ENCODE measurements around the gene YBX3.

DNA sequence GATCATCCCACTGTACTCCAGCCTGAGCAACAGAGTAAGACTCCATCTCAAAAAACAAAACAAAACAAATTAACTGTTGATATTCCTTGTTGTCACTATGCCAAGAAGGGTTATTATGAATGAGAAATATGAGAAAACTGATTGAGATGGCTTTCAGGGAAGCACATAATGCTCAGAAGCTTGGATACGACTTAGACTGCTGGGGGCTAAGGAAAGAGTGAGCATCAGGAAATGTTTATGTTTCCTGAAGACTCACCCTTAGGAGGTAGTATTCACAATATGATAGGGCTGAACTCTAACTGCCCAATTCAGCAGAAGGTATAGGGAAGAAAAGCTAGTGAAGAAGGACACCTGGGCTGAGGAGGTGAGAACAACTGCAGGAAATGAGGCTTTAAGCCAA lies 55.5 kb downstream of the YBX3 start:
- TF ChIP-seq, protein P1, sequence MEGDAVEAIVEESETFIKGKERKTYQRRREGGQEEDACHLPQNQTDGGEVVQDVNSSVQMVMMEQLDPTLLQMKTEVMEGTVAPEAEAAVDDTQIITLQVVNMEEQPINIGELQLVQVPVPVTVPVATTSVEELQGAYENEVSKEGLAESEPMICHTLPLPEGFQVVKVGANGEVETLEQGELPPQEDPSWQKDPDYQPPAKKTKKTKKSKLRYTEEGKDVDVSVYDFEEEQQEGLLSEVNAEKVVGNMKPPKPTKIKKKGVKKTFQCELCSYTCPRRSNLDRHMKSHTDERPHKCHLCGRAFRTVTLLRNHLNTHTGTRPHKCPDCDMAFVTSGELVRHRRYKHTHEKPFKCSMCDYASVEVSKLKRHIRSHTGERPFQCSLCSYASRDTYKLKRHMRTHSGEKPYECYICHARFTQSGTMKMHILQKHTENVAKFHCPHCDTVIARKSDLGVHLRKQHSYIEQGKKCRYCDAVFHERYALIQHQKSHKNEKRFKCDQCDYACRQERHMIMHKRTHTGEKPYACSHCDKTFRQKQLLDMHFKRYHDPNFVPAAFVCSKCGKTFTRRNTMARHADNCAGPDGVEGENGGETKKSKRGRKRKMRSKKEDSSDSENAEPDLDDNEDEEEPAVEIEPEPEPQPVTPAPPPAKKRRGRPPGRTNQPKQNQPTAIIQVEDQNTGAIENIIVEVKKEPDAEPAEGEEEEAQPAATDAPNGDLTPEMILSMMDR (IDR thresholded peaks at IDR 0.05; ENCODE audit: low read length), result no peak
- no peak for TF ChIP-seq EZH2 (optimal IDR thresholded peaks at IDR 0.05; ENCODE audit: low read depth, low read length)
